HG03108 (cell line): ENCODE data around the gene MYH11.

Experiments
- ATAC-seq: cut with Tn5 transposase; IDR thresholded peaks from one replicate; pipeline ENCODE4 v1.9.1; 2021; ENCODE audit warnings: moderate library complexity; ENCODE audit not compliant: unreplicated experiment

Gene MYH11

GRCh38 chr16:15779664-15780351 is 77.0 kb downstream of the MYH11 start:
- no peak for ATAC-seq

GRCh38 chr16:15778999-15779614 is 77.7 kb downstream of the MYH11 start:
- ATAC-seq, result no peak

- ATAC-seq, result no peak
Measured at GRCh38 chr16:15778204-15778743, 78.6 kb downstream of the MYH11 start.

- no peak for ATAC-seq
Measured at GRCh38 chr16:15777533-15778203, 79.2 kb downstream of the MYH11 start.

GRCh38 chr16:15776572-15776971 is 80.3 kb downstream of the MYH11 start:
- ATAC-seq, result no peak

GRCh38 chr16:15775663-15776304 is 81.0 kb downstream of the MYH11 start:
- ATAC-seq, result no peak

GRCh38 chr16:15775209-15775608 is 81.6 kb downstream of the MYH11 start:
- ATAC-seq, result no peak

GRCh38 chr16:15773968-15774367 is 82.9 kb downstream of the MYH11 start:
- ATAC-seq, result no peak

- no peak for ATAC-seq
Measured at GRCh38 chr16:15772579-15773293, 84.1 kb downstream of the MYH11 start.

- no peak for ATAC-seq
Measured at GRCh38 chr16:15771694-15772093, 85.1 kb downstream of the MYH11 start.

- no peak for ATAC-seq
Measured at GRCh38 chr16:15770512-15770911, 86.3 kb downstream of the MYH11 start.

- no peak for ATAC-seq
Measured at GRCh38 chr16:15770107-15770506, 86.7 kb downstream of the MYH11 start.

GRCh38 chr16:15769239-15769638 is 87.6 kb downstream of the MYH11 start:
- no peak for ATAC-seq

GRCh38 chr16:15768201-15768600 is 88.6 kb downstream of the MYH11 start:
- ATAC-seq, result no peak

GRCh38 chr16:15766918-15767317 is 89.9 kb downstream of the MYH11 start:
- ATAC-seq, result no peak

GRCh38 chr16:15765880-15766279 is 90.9 kb downstream of the MYH11 start:
- ATAC-seq, result peak; percentile 89

GRCh38 chr16:15765116-15765515 is 91.7 kb downstream of the MYH11 start:
- no peak for ATAC-seq

- no peak for ATAC-seq
Measured at GRCh38 chr16:15764112-15764511, 92.7 kb downstream of the MYH11 start.

- no peak for ATAC-seq
Measured at GRCh38 chr16:15760129-15760528, 96.7 kb downstream of the MYH11 start.

- no peak for ATAC-seq
Measured at GRCh38 chr16:15759070-15759469, 97.8 kb downstream of the MYH11 start.
